ELR (cell line): ENCODE measurements around the gene CBLIF.
A peak's percentile ranks its signal among the peaks of the same experiment; 100 is the strongest.
"Not testable (repeated sequence)": the region's sequence is repeated elsewhere in the genome, so short reads cannot be mapped to it uniquely, and the experiment has no call there.

ENCODE experiments used
- DNase-seq: peaks from one replicate; pipeline ENCODE4 v3.0.0-alpha.2; 2015; ENCODE audit warnings: low read depth

CBLIF gene

GRCh38 chr11:59845399-59845798, at the start of gene CBLIF:
Gene CBLIF, minus strand, starts transcription at chr11:59845499. Its CDS starts 46 bp downstream, at chr11:59845453.
- DNase-seq = no peak

- DNase-seq = no peak
Observed at GRCh38 chr11:59894616-59895015, 49.3 kb upstream of the CBLIF start.

- DNase-seq = peak; percentile 58
Observed at GRCh38 chr11:59891781-59892181, 46.5 kb upstream of the CBLIF start.

- DNase-seq = not testable (repeated sequence)
Observed at GRCh38 chr11:59887156-59887555, 41.9 kb upstream of the CBLIF start.

GRCh38 chr11:59883597-59883996, 38.3 kb upstream of the CBLIF start:
- DNase-seq = no peak

GRCh38 chr11:59879567-59879966, 34.3 kb upstream of the CBLIF start:
- no peak for DNase-seq

- no peak for DNase-seq
Observed at GRCh38 chr11:59878575-59878974, 33.3 kb upstream of the CBLIF start, which contains the start of gene OOSP3. Gene OOSP3, plus strand, starts transcription at chr11:59878782. Its CDS starts 27 bp downstream, at chr11:59878809.

- no peak for DNase-seq
Observed at GRCh38 chr11:59877784-59878183, 32.5 kb upstream of the CBLIF start.

- no peak for DNase-seq
Observed at GRCh38 chr11:59877325-59877724, 32.0 kb upstream of the CBLIF start.

- DNase-seq = no peak
Observed at GRCh38 chr11:59875856-59876519, 30.7 kb upstream of the CBLIF start.

- DNase-seq = no peak
Observed at GRCh38 chr11:59872076-59872475, 26.8 kb upstream of the CBLIF start.

- DNase-seq = no peak
Observed at GRCh38 chr11:59867946-59868345, 22.6 kb upstream of the CBLIF start.

- no peak for DNase-seq
Observed at GRCh38 chr11:59866836-59867235, 21.5 kb upstream of the CBLIF start.

GRCh38 chr11:59866397-59866796, 21.1 kb upstream of the CBLIF start, which contains the start of gene TCN1:
Gene TCN1, minus strand, starts transcription at chr11:59866487. Its CDS starts 17 bp downstream, at chr11:59866470.
- DNase-seq = peak; percentile 32

- DNase-seq = peak; percentile 61
Observed at GRCh38 chr11:59865031-59865430, 19.7 kb upstream of the CBLIF start.

GRCh38 chr11:59862252-59862651, 17.0 kb upstream of the CBLIF start:
- DNase-seq = no peak

GRCh38 chr11:59859673-59860072, 14.4 kb upstream of the CBLIF start:
- no peak for DNase-seq

GRCh38 chr11:59857439-59858434, 12.4 kb upstream of the CBLIF start:
- DNase-seq = peak; percentile 73

GRCh38 chr11:59854871-59855270, 9.6 kb upstream of the CBLIF start:
- no peak for DNase-seq

GRCh38 chr11:59851416-59851815, 6.1 kb upstream of the CBLIF start:
- DNase-seq = not testable (repeated sequence)

- DNase-seq = not testable (repeated sequence)
Observed at GRCh38 chr11:59849551-59849950, 4.3 kb upstream of the CBLIF start.

- DNase-seq = no peak
Observed at GRCh38 chr11:59849129-59849528, 3.8 kb upstream of the CBLIF start.

- not testable (repeated sequence) for DNase-seq
Observed at GRCh38 chr11:59848439-59848838, 3.1 kb upstream of the CBLIF start.
